HG03175 (cell line): ENCODE measurements around the gene DLGAP3.
"Not testable (repeated sequence)": the region's sequence is repeated elsewhere in the genome, so short reads cannot be mapped to it uniquely, and the experiment has no call there.

Experiments used
- ATAC-seq: cut with Tn5 transposase; IDR thresholded peaks from one replicate; pipeline ENCODE4 v1.9.1; 2021; ENCODE audit warnings: mild to moderate bottlenecking, moderate library complexity; ENCODE audit not compliant: unreplicated experiment

DLGAP3 gene

DNA sequence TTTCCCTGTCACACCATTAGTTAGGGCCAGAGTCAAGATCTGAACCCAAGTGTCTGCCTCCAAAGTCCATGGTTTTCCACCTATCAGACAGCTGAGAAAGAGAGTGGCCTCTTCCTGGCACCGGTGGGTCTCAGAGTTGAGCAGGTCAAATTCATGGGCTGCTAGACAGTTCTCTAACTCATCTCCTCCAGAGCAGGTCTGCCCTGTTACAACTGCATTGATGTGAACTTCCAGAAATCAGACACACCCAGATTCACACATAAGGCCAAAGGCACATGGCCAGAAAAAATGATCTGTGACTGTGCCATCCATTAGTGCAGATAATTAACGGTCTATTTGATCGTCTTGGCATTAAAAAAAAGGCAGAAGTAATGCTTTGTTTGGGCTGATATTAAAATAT lies 87.4 kb downstream of the DLGAP3 start:
- ATAC-seq: no peak

DNA sequence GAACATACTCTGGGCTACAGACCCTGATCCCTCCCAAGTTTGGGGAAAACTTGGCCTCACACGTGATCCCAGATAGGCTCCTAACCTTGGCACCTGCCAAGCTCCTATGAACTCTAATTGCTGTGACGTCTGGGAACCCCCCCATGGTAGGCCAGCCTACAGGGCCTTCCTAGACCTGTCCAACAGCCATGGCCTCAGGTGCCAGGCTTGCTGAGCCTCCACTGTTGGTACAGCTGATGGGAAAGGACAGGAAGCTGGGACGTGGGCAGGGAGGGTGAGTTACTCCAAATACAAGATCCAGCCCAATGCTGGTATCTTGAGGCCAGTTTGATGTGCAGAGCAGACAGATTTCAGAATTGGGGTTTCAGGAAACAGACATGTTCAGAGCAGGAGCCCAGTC lies 89.0 kb downstream of the DLGAP3 start:
- no peak for ATAC-seq

DNA sequence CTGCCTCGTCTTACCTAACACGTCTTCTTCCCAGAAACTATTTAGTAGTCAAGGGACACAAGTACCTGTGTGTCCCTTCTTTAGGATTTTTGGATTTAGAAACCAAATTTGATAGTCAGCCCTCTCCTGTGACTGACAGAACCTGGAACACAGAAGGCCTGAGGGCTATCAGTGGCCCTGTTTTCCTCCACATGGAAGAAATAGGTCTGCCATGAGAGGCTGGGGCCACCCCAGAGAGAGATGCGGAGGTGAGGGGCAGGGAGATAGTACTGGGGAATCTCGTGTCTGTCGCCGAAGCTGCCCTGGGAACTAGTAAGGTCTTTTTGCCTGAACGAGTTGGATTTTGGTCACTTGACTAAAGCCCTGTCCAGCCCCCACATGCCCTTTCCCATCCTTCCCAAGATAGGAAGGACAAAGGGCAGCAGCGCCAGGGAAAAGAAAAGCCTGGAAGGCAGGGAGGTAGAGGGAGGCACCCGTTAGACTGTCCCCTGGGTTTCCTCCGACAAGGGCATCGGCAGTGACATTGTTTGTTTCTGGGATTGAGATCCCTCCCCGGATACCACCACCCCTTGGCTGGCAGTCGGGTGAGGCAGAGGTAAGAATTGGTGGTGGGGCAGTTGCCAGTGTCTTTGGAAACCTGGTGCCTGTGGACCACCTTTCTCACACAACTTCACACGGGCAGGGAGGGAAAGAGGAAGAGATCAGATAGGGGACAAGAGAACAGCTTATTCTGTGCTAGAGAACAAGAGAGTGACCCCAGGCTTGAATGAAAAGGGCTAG lies 89.7 kb downstream of the DLGAP3 start:
- ATAC-seq: no peak

DNA sequence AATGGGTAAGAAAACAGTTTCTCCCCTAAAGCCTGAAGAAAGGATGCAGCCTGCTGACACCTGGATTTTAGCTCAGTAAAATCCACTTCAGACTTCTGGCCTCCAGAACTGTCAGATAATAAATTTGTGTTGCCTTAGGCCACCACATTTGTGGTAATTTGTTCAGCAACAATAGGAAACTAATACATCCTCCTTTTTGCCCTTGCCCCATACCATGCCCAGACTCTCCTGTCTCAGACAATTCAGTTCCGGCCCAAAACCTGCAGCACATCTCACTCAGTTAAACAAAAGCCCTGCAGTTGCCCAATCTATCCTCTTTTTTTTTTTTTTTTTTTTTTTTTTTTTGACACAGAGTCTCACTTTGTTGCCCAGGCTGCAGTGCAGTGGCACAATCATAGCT lies 95.7 kb downstream of the DLGAP3 start:
- ATAC-seq: no peak

DNA sequence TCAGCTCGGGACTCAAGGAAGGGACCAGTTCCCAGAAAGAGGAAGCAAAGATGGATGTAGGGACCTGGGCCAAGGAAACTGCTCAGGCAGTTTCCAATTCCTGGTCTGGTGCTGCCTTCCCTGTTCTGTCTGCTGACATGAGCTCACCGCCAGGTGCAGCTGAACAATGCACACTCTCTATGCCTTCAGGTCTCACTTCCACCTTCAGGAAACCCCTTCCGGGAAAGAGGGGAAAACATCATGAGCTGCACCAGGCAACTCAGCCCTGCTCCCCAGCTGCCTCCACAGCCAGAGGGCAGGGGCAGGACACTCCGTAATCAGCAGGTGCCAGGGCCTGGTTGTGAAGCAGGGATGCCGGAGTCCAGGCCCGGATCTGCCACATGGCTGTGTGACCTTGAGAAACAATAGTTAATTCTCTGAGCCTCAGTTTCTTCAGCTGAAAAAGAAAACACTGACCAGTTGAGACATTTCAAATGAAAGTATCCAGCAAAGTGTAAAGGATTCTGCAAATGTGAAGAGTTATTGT lies 97.7 kb downstream of the DLGAP3 start:
- no peak for ATAC-seq

DNA sequence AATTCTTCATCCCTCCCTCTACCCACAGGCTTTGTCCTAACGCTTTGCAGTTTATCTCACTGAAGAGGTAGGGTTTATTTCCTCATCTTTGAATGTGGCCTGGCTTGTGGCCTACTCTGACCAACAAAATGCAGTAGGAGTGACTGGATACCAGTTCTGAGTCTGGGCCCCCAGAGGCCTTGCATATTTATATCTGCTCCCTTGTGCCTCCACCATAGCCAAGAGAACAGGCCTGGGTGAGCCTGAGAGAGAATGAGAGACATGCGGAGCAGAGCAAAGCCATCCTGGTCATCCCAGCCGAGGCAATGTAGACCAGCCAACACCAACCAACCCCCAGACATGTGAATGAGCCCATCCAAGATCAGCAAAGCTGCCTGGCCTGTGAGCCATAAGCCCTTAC lies 100.2 kb downstream of the DLGAP3 start:
- no peak for ATAC-seq

DNA sequence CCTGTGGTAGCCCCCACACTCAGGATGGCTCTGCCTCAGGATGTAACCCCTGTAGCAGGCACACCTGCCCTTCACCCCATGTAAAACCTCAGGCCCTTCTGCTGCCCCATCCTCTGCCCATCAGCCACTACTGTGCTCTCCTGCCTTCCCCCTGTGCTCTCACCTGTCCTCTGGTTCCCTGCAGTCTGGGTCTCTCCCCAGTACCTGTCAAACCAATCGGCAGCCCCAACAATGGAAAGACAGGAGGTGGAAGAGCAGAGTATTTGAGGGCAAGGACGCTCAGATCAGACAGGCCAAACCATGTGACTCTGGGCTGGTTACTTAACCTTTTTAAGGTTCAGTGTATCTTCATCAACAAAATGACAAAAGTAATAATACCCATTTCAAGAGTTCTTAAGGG lies 100.8 kb downstream of the DLGAP3 start:
- ATAC-seq: no peak

DNA sequence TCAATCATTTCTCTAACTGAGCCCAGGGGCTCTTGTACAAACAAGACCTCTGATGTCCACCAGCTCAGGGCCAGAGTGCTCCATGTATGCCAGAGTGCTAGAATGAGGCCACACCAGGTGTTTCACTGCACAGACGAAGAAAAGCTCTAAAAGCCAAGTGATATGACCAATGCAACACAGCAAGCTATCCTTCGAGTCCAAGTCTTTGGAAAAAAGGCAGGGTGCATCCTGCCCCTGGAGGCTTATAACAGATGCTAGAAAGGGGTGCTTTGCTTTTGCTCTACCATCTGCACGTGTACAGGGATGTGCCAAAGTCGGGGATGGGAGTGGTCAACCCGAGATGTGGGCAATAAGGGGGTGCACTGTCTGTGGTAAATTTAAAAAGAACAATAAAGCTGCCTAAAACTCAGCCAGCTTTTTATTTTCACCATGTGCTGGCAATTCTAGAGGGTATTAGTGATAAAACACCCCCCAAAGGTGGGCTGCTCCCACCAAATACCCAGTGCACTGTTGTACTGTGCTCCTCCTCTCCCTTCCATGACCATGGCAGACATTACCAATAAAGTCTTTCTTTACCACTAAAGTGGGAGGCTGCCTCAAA lies 102.0 kb downstream of the DLGAP3 start:
- ATAC-seq: no peak

DNA sequence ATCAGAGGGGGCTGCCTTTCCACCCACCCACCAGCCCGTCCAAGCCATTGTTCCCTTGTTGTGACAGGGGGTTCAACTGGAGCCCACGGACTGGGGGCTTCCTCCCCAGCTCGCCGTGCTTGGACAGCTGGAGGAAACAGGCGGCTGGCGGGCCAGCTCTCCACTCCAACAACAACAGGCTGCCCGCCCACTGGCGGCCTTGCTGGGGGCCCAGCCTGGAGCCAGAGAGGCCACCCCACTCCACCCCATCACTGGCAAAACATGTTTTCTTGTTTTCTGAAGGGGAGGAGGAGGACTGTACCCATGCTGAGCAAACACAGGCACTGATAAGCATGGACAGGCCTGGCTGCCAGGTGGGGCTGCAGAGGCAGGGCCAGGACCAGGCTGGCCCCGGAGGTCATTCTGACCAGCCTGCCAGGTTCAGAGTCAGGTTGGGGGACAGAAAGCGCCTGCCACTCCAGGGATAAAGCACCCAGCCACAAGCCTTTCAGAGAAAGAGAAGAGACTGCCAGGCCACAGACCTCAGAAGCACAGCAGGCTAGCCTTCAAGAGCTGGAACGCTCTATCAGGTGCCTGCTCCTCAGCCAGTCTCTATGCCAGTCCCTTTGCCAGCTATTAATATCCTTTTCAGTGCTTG lies 103.9 kb downstream of the DLGAP3 start:
- no peak for ATAC-seq

DNA sequence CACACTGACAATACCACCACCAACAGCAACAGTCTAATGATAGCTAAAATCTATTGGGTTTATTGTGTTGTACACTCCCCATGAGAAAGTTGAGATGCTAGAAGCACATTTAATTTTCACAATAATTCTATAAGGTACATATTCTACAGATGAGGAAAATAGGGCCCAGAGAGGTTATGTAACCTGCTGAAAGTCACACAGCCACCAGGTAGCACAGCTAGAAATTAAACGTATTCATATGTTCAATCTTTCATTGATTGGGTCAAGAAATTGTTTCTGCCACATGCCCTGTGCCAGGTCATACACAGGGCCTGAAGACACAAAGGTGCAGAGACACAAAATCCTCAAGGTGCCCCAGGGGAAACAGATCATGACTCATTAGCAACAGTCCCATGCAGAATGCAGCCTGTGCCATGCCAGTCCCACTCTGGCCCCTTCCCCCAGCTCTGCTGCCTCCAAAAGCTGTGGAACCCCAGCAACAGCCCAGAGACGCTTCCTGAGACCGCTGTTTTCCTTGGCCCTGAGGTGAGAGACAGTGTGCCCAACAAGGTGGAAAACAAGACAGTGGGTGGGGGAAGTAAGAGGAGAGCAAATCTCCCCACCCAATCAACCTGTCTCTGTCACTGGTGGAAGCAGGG lies 104.5 kb downstream of the DLGAP3 start:
- no peak for ATAC-seq

DNA sequence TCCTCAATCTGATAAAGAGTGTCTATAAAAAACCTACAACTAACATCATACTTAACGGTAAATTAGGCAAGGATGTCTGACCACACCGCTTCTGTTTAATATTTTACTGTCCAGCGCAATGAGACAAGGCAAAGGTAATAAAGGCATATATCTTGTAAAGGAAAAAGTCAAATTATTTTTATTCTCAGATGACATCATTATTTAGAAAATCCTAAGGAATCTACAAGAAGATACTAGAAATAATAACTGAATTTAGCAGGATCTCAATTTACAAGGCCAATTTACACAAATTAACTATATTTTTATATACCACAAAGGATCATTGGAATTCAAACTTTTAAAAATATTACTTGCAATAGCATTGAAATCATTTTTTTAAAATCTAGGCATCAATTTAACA lies 107.2 kb downstream of the DLGAP3 start:
- ATAC-seq: no peak

DNA sequence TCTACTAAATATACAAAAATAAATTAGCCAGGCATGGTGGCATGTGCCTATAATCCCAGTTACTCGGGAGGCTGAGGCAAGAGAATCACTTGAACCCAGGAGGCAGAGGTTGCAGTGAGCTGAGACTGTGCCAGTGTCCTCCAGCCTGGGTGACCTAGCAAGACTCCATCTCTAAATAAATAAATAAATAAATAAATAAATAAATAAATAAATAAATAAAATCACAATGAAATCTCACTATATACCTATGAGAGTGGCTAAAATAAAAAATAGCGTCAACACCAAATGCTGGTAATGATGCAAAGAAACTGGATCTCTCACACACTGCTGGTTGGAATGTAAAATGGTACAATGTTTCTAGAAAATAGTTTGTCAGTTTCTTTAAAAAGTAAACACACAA lies 110.6 kb downstream of the DLGAP3 start:
- ATAC-seq: not testable (repeated sequence)

DNA sequence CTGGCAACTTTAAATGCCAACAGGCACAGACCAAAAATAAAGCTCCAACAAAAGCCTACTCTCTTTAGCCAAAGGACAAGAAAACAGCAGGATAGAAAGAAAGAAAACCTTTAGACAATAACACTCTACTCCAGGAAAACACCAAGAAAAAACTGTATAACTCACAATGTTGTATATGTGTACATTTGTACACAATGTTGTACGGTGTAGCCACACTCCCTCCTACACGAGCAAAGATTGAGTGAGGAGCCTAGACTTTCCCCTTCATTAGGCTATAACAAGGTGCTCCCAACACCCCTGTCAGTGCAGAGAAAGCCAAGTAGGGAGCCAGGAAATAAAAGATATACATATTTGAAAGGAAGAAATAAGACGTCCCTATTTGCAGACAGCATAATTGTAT lies 112.7 kb downstream of the DLGAP3 start:
- no peak for ATAC-seq

DNA sequence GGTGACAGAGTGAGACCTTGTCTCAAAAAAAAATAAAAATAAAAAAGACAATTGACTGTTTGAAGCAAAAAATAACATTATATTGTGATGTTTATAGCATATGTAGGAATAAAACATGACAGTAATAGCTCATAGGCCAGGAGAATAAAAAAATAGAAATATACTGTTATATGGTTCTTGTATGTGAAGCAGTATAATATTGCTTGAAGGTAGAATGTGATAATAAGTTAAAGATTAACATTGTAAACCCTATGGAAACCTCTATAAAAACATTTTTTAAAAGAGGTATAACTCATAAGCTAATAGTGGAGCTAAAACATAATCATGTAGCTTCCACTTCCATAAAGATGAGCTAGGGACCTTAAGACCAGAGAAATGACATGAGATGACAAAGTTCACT lies 113.1 kb downstream of the DLGAP3 start:
- ATAC-seq: no peak
